K562 (cell line): ENCODE data around the gene HGS. TPM values are rescaled to one million over a fixed set of nuclear protein-coding genes. Genes with fewer than 3 reads are reported as not detected.

ENCODE experiments used
- ESRRA ChIP-seq: fragments of 450-650 bp; IDR thresholded peaks from 2 replicates; pipeline ENCODE4 v1.6.1; 2014; ENCODE audit warnings: low read depth, mild to moderate bottlenecking, moderate library complexity, borderline replicate concordance
- ESRRB ChIP-seq: fragments of 250-450 bp; sonication (Bioruptor Pico); IDR thresholded peaks from 2 replicates; pipeline ENCODE4 v1.5.0; 2020; ENCODE audit warnings: mild to moderate bottlenecking, moderate library complexity, borderline replicate concordance
- EWSR1 ChIP-seq: fragments of 450-650 bp; IDR thresholded peaks from 2 replicates; pipeline ENCODE4 v1.6.1; 2018; ENCODE audit warnings: borderline replicate concordance, mild to moderate bottlenecking, low read depth, moderate library complexity; ENCODE audit not compliant: partially characterized antibody
- EZH2 ChIP-seq: IDR thresholded peaks from 2 replicates; pipeline ENCODE4 v1.6.1; 2012; ENCODE audit warnings: low read depth, mild to moderate bottlenecking, inconsistent platforms, low read length, borderline replicate concordance
- MBD2 ChIP-seq: sonication (generic); IDR thresholded peaks from 2 replicates; pipeline ENCODE4 v1.6.1; 2016; ENCODE audit warnings: low read depth, borderline replicate concordance
- MED1 ChIP-seq: sonication (generic); formaldehyde crosslinking; IDR thresholded peaks from 2 replicates; pipeline ENCODE4 v1.8.1; 2023; ENCODE audit warnings: missing genetic modification reagents, borderline replicate concordance
- MTA2 ChIP-seq: fragments of 450-650 bp; IDR thresholded peaks from 2 replicates; pipeline ENCODE4 v1.6.1; 2016; ENCODE audit warnings: low read depth
- NCOA2 ChIP-seq, 2 experiments: fragments of 450-650 bp; IDR thresholded peaks; 2 replicates each; pipeline ENCODE4 v1.6.1; 2018; ENCODE audit warnings: mild to moderate bottlenecking in 2 of 2, moderate library complexity in 1 of 2; ENCODE audit not compliant: partially characterized antibody in 2 of 2
- NCOR1 ChIP-seq: fragments of 450-650 bp; IDR thresholded peaks from 2 replicates; pipeline ENCODE4 v1.6.1; 2016; ENCODE audit warnings: mild to moderate bottlenecking, moderate library complexity
- POLR2AphosphoS5 ChIP-seq: IDR thresholded peaks from 2 replicates; pipeline ENCODE4 v1.6.1; 2011; ENCODE audit warnings: mild to moderate bottlenecking, low read depth, low read length, moderate library complexity; ENCODE audit not compliant: control insufficient read depth, insufficient read depth
- PURB ChIP-seq: sonication (generic); formaldehyde crosslinking; IDR thresholded peaks from 2 replicates; pipeline ENCODE4 v1.9.0; 2021; ENCODE audit warnings: low read depth, mild to moderate bottlenecking, missing genetic modification reagents
- SMARCC2 ChIP-seq: fragments of 450-650 bp; IDR thresholded peaks from 2 replicates; pipeline ENCODE4 v1.6.1; 2017; ENCODE audit warnings: antibody characterized with exemption, moderate library complexity, mild to moderate bottlenecking, low read depth
- TSC22D4 ChIP-seq: fragments of 450-650 bp; IDR thresholded peaks from 2 replicates; pipeline ENCODE4 v1.6.1; 2016; ENCODE audit warnings: missing genetic modification characterization, missing biosample characterization, control low read depth
- YY1 ChIP-seq, 3 experiments: IDR thresholded peaks; 2 replicates each; pipeline ENCODE4 v1.6.1; 2011; ENCODE audit warnings: low read length in 2 of 3, mild to moderate bottlenecking in 2 of 3, moderate library complexity in 2 of 3, borderline replicate concordance in 1 of 3, control low read depth in 1 of 3, low read depth in 1 of 3; ENCODE audit not compliant: insufficient read depth in 3 of 3, insufficient replicate concordance in 2 of 3, control insufficient read depth in 1 of 3, insufficient read length in 1 of 3; ENCODE audit errors: extremely low read depth in 1 of 3
- ZFPM2 ChIP-seq: fragments of 250-450 bp; sonication (Bioruptor Pico); IDR thresholded peaks from 2 replicates; pipeline ENCODE4 v1.5.1; 2022; ENCODE audit warnings: mild to moderate bottlenecking
- ZNF143 ChIP-seq: sonication (generic); formaldehyde crosslinking; IDR thresholded peaks from 2 replicates; pipeline ENCODE4 v1.9.0; 2022; ENCODE audit warnings: mild to moderate bottlenecking, missing genetic modification reagents
- ZNF184 ChIP-seq: sonication (generic); formaldehyde crosslinking; IDR thresholded peaks from 2 replicates; pipeline ENCODE4 v1.5.0; 2020; ENCODE audit warnings: missing genetic modification reagents
- ZNF282 ChIP-seq: sonication (generic); formaldehyde crosslinking; IDR thresholded peaks from 2 replicates; pipeline ENCODE4 v1.8.1; 2023; ENCODE audit warnings: missing genetic modification reagents
- ZNF561 ChIP-seq: fragments of 450-650 bp; formaldehyde crosslinking; conservative IDR thresholded peaks from 2 replicates; pipeline ENCODE4 v1.4.0; 2020; ENCODE audit warnings: mild to moderate bottlenecking, moderate library complexity
- ZNF695 ChIP-seq: fragments of 450-650 bp; formaldehyde crosslinking; IDR thresholded peaks from 2 replicates; pipeline ENCODE4 v1.4.0; 2020; ENCODE audit warnings: mild to moderate bottlenecking, moderate library complexity
- polyA plus RNA-seq, 8 experiments: library from polyadenylated mRNA; depleted of rRNA in 4 of 8; stranded (reverse) in 5 of 8; unstranded in 3 of 8; fragments of >200 nt; fragmentation: Nextera tagmentation in 2 of 8; fragmentation: Illumina TruSeq in 1 of 8; extraction: Ambion mirVana in 2 of 8; extraction: Trizol in 1 of 8; gene quantifications; 2 replicates each; pipeline versions ENCODE4 v1.2.1 to v1.2.3, GENCODE V29; 2011 to 2014; ENCODE audit warnings: inconsistent platforms in 1 of 8, missing spikeins in 1 of 8
- total RNA-seq, 7 experiments: library from RNA; depleted of rRNA in 6 of 7; stranded (reverse); fragments of >200 nt in 6 of 7; fragmentation: Illumina TruSeq in 2 of 7; extraction: Trizol in 2 of 7; gene quantifications; 2 replicates each; pipeline versions ENCODE4 v1.2.1 to v1.2.3, GENCODE V29; 2011 to 2021; ENCODE audit warnings: low replicate concordance in 1 of 7
- TF ChIP-seq, protein P1 (sequence below): fragments of 450-650 bp; conservative IDR thresholded peaks from 2 replicates; pipeline ENCODE4 v1.6.1; 2016; ENCODE audit warnings: missing genetic modification characterization, low read depth, mild to moderate bottlenecking, control low read depth, missing compliant biosample characterization
- TF ChIP-seq, protein P2 (sequence below): fragments of 450-650 bp; IDR thresholded peaks from 2 replicates; pipeline ENCODE4 v1.6.1; 2016; ENCODE audit warnings: missing biosample characterization, missing genetic modification characterization
- TF ChIP-seq, protein P3 (sequence below), 2 experiments: fragments of 450-650 bp in 1 of 2; sonication (generic) in 1 of 2; formaldehyde crosslinking; conservative IDR thresholded peaks; 2 replicates each; pipeline versions ENCODE4 v1.4.0 to v1.8.1; 2020 to 2022; ENCODE audit warnings: mild to moderate bottlenecking in 1 of 2, missing genetic modification reagents in 1 of 2

HGS gene
- total and polyA plus RNA-seq, 9 of the 15 experiments (the other 6 are each of a cell fraction or from before 2014, with no cell fraction given), result 3.9 to 176 (median 77.1) TPM

DNA sequence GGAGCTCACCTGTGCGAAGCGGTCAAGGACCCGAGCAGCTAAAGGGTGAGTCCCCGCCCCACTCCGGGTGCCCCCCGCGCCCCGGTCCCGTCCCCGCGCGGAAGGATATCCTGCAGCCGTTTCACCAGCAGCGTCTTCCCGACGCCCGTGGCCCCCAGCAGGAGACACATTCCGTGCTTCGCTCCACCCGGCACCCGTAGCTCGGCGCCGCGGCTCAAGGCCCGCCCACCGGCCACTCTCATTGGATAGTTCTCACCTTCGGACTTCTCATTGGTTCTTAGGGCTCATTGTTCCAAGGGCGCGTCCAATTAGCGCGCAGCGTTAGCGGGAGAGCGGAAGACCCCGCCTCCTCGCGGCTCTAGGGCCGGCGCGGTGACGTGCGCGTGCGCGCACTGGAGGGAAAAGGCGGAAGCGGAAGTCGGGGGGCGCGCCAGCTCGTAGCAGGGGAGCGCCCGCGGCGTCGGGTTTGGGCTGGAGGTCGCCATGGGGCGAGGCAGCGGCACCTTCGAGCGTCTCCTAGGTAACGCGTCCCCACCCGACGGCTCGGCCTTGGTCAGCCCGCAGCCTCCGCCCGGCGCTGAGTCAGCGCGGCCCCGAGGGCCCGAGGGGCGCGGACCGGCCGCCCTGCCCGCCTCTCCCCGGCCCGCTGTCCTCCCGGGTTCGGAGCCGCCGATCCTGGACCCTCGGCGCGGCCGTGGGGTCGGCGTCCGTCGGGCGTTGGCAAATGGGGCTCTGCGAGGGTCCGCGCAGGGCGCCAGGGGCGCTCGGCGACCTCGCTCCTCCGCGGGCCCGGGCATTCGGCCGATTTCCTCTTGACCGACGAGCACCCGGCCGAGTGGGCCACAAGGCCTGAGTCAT, at the start of gene HGS, which contains the start of gene ARL16 (continued):
- no peak for TF ChIP-seq ZNF561
- no peak for TF ChIP-seq ZNF143 (CRISPR knock-in tag)
- no peak for TF ChIP-seq MED1 (CRISPR knock-in tag)
- TF ChIP-seq ZNF695 (CRISPR knock-in tag), result no peak
- no peak for TF ChIP-seq MTA2
- TF ChIP-seq NCOR1, result no peak
- peak; percentile 98 for TF ChIP-seq MBD2
- TF ChIP-seq NCOA2 (IDR thresholded peaks at IDR 0.05; ENCODE audit: partially characterized antibody in 2 of 2), result no peak
- no peak for TF ChIP-seq ESRRB (CRISPR knock-in tag)
- no peak for TF ChIP-seq YY1 (IDR thresholded peaks at IDR 0.05; ENCODE audit: borderline replicate concordance in 1 of 3, control insufficient read depth in 1 of 3, extremely low read depth in 1 of 3, insufficient read depth in 3 of 3, insufficient read length in 1 of 3, insufficient replicate concordance in 2 of 3, low read depth in 1 of 3, low read length in 2 of 3)
- TF ChIP-seq, protein P1, sequence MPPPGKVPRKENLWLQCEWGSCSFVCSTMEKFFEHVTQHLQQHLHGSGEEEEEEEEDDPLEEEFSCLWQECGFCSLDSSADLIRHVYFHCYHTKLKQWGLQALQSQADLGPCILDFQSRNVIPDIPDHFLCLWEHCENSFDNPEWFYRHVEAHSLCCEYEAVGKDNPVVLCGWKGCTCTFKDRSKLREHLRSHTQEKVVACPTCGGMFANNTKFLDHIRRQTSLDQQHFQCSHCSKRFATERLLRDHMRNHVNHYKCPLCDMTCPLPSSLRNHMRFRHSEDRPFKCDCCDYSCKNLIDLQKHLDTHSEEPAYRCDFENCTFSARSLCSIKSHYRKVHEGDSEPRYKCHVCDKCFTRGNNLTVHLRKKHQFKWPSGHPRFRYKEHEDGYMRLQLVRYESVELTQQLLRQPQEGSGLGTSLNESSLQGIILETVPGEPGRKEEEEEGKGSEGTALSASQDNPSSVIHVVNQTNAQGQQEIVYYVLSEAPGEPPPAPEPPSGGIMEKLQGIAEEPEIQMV (tag), result no peak
- 0 out of 2 replicates have a peak, but pooled peaks have one; percentile 49 for TF ChIP-seq ESRRA
- no peak for TF ChIP-seq ZFPM2 (CRISPR knock-in tag)
- TF ChIP-seq EZH2, result no peak
- TF ChIP-seq, protein P2, sequence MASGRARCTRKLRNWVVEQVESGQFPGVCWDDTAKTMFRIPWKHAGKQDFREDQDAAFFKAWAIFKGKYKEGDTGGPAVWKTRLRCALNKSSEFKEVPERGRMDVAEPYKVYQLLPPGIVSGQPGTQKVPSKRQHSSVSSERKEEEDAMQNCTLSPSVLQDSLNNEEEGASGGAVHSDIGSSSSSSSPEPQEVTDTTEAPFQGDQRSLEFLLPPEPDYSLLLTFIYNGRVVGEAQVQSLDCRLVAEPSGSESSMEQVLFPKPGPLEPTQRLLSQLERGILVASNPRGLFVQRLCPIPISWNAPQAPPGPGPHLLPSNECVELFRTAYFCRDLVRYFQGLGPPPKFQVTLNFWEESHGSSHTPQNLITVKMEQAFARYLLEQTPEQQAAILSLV (tag), result no peak
- TF ChIP-seq POLR2AphosphoS5, result 0 out of 2 replicates have a peak, but pooled peaks have one; percentile 8
- TF ChIP-seq EWSR1, result no peak
- no peak for TF ChIP-seq TSC22D4 (tag)
- TF ChIP-seq, protein P3, sequence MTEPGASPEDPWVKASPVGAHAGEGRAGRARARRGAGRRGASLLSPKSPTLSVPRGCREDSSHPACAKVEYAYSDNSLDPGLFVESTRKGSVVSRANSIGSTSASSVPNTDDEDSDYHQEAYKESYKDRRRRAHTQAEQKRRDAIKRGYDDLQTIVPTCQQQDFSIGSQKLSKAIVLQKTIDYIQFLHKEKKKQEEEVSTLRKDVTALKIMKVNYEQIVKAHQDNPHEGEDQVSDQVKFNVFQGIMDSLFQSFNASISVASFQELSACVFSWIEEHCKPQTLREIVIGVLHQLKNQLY (CRISPR knock-in tag; conservative IDR thresholded peaks at IDR 0.05), result no peak
- no peak for TF ChIP-seq PURB (CRISPR knock-in tag)
- TF ChIP-seq SMARCC2, result no peak
- no peak for TF ChIP-seq ZNF184 (CRISPR knock-in tag)
- no peak for TF ChIP-seq ZNF282 (CRISPR knock-in tag)
